HG03575 (cell line): ENCODE results near the gene MUC20.
"Not testable (repeated sequence)": the region's sequence is repeated elsewhere in the genome, so short reads cannot be mapped to it uniquely, and the experiment has no call there.

Experiments used
- ATAC-seq: cut with Tn5 transposase; IDR thresholded peaks from one replicate; pipeline ENCODE4 v1.9.1; 2021; ENCODE audit not compliant: unreplicated experiment, insufficient number of reproducible peaks, low FRiP score; ENCODE audit errors: extremely low read depth

The MUC20 gene

DNA sequence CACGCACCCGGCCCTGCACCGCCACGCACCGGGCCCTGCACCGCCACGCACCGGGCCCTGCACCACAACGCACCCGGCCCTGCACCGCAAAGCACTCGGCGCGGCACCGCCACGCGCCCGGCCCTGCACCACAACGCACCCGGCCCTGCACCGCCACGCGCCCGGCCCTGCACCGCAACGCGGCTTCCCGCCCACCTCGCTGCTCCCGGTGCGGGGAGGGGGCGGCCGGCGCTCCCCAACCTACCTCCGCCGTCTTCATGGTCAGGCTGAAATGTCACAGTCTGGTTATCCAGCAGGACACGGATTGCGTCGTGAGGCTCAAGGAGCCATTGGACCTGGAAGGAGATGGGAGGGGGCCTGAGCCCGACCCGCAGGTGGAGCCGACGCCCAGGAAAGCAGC is 41.8 kb downstream of the MUC20 start:
- no peak for ATAC-seq

DNA sequence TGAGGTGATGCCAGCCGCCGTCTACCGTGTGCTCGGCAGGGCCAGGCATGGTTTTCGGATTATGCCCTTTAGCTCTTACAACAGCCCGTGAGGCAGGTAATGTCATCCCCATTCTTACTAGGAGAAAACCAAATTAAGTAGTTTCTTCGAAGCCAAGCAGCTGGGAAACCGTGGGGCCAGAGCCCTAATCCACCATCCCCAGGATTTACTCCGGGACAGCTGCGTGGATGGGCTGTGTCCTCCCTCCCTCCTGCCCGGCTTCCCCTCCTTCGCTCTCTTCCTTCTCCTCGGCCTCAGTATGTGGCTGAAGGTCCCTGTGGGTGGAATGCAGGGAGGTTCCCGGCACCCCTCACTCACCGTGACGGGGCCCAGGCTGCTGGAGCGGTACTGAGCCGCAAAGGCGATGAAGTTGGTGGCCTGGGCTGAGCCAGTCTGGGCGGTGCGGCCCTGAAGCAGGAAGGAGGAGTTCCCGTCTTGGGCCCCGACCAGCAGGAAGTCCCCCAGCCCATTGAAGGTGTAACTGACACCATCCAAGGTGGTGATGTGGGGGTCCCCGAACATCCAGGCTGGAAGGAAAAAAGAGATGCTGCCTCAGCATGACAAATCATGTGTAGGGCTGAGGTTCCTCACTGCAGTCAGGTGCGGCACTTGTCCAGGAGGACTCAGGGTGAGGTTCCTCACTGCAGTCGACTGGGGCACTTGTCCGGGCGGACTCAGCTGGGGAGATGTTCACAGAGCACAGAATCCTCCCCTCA is 42.5 kb downstream of the MUC20 start:
- no peak for ATAC-seq

DNA sequence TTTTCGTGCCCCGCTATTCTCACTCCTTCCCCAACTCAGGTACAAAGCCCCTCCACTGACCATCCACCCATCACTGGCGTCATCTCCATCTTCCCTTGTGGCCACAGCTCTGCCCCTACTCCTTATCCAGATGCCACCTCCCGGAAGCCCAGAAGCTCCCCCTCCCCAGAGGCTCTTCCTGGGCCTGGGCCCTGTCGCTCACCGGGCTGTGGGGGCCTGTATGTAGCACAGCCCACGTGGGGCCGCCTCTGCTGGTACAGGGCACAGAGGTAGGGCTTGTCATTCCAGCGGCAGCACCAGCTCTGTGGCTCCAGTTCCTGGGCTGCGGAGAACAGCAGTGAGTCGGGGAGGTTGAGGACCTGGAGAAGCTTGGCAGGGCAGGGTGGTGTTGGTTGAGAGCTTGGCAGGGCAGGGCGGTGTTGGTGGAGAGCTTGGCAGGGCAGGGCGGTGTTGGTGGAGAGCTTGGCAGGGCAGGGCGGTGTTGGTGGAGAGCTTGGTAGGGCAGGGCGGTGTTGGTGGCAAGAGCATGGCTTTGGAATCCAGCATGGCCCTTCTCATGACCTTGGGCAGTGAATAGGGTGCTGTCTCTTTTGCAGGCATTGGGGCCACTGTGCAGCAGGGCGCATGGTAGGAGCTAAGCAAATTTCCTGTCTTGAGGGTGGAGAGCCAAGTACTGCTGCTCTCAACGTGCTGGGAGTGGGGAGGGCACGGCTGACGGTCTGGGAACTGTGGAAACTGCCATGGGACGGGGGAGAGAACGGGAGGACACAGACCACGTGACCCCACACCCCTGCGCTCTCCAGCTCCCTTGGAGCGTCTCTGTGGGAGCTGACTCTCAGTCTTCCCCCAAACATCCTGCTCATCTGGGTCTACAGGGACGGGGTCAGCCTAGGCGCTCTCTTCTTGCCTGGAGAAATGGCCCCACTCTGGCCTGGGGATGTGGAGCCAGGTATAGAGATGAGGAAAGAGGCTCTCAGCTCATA is 43.4 kb downstream of the MUC20 start:
- no peak for ATAC-seq

DNA sequence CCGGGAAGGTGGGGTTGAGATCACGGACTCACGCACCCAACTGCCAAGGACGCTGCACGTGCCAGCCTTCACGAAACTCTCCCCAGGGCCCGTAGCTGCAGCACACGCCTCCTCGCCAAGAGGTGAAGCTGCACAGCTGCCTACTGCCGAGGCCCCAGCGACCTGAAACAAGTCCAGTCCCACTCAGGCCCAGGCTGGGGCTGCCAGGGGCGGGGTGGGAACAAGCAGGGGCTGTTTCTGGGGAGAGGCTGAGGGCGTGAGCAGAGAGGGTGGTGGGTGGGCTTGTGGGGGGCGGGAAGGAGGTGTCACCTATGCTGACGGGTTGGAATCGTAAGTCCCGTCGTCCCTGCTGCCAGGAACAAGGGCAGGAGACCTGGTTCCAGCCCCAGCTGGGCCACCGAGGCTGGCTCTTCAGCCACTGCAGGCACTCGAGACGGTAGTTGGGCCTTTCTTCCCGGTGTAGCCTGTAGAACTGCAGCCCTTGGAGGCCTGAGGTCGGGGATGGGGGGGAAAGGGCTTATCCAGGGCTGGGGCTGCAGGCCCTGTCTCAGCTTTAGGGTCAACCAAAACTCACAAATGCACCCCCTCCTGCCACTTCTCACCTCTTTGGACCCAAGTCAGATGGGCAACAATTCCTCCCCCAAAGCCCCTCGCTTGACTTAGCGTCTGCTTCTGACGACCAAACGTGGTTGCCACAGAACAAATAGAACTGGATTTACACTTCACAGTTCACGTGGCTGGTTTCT is 44.4 kb downstream of the MUC20 start:
- no peak for ATAC-seq

DNA sequence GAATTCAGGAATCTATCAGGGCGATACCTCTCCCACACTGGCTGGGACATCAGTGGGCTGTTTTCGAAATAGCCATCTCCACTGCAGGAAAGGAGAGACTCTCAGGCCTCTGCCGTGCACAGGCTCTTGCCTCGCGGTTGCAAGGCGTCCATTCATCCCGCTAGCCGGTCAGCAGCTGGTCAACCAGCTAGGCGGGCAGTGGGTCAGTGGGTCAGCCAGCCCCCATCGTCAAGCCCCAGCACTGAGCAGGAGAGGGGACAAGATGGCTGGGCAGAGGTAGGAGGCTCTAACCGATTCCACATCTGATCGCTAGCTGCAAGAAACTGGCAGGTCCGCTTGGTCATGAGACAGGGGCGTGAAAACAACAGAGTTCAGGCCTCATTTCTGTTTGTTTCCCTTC is 45.9 kb downstream of the MUC20 start:
- ATAC-seq: no peak

DNA sequence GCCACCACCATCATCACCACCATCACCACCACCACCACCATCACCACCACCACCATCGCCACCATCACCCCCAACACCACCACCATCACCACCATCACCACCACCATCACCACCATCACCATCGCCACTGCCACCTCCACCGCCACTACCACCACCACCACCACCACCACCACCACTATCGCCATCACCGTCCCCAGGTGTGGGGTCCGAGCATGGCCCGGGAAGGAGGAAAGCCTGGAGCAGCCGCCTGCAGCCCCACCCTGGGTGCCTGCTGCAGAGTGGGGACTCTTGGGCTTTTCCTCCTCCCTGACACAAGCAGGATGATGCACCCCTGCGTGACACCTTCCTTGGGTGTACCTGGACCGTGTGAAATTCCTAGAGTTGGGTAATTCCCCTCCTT is 47.0 kb downstream of the MUC20 start:
- ATAC-seq: no peak

DNA sequence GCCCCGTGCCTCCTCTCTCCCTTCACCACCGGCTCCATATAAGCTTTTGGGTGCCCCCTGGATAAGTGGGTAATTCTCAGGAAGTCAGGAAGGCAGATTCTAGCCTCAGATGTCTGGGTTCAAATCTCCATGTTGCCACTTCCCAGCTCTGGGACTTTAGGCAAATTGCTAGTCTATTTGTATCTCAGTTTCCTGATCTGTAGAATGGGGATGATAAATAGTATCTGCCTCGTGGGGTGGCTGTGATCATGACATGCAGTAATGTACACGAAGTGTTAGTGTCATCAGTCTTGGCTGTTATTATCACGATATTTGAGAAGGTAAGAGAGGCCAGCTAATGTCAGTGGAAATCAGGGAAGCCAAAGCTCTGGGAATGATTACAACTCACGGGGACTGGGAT is 47.6 kb downstream of the MUC20 start:
- ATAC-seq: no peak

DNA sequence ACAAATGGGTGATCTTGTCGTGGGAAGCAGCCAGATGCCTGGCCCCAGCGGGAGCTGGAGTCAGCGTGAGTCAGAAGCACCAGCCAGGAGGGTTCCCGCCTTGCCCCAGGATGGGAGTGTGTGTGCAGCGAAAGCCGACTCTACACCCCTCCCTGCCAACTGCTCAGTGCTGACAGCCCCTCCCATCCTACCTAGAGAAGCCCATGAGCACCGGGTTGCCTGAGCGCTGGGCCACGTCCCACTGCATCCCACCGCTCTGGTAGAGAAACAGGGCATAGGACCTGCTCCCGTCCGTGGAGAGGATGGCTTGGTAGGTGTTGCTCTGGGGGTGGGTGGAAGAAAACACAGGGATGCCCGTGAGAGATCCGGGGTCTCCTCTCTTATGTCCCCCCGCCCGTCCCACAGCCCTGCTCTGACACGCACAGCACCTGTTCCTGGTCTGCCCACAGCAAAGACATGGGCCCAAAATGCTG is 48.1 kb downstream of the MUC20 start:
- no peak for ATAC-seq

DNA sequence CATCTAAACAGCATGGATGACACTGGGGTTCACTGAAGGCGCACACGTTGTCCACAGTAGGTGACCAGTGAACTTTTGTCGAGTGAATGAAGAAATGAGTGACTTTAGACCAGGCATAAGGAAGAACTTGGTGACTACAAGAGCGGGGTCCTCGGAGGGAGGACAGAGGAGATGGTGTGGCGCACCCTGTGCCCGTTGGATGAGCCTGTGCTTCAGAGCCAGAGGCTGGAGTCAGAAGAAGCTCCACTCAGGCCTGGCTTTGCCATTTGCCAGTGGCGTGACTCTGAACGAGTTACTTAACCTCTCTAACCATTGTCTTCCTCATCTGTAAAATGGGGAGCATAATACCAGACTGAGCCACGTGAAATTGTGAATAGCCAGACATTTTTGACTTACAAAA is 48.8 kb downstream of the MUC20 start:
- no peak for ATAC-seq

DNA sequence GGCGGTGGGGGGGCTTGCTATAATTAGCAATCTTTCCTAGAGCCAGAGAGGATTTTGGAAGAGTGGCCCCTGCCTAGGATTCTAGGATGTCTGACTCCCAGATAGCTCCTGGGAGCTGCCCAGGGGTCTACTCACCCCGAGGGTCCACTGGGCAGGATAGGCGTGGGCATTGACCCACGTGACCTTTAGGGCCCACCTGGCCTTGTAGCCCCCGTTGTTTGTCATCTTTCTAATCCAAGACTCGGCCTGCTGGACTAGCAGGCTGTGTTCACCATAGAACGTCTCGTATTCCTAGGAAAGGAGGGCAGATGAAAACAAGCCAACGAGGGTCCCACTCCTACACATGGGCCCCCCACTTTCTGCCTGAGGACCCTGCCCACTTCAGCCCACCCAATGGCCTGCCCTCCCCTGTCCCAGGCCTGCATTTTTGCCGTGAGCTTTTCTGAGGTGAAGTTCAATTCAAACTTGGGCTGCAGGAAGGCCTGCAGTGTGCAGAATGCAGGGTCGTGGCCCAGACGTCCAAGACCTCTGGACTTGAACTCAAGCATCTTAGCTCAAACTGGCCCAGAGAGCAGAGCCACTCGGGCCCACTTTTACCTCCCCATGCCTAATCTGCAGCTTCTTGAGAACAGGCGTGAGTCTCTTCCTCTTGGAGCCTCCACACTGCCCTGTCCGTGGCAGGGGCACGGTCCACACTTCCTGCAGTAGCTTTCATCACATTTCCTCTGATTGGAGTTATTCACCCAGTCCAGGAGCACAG is 49.5 kb downstream of the MUC20 start:
- no peak for ATAC-seq

DNA sequence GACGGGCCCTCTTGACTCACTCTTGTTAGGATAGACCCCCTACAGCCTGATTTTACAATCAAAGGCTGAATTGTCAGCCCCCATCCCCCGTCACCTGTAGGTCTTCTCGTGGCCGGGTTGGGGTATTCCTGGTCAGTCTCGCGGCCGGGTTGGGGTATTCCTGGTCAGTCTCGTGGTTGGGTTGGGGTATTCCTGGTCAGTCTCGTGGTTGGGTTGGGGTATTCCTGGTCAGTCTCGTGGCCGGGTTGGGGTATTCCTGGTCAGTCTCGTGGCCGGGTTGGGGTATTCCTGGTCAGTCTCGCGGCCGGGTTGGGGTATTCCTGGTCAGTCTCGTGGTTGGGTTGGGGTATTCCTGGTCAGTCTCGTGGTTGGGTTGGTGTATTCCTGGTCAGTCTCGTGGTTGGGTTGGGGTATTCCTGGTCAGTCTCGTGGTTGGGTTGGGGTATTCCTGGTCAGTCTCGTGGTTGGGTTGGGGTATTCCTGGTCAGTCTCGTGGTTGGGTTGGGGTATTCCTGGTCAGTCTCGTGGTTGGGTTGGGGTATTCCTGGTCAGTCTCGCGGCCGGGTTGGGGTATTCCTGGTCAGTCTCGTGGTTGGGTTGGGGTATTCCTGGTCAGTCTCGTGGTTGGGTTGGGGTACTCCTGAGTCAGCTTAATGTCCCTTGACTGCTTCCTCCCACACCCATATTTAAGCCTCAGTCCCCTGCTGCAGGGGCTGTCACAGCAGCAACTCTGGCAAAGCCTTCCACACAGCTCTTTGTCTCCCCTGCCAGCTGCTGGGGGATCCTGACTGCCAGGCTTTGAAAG is 50.3 kb downstream of the MUC20 start:
- not testable (repeated sequence) for ATAC-seq

DNA sequence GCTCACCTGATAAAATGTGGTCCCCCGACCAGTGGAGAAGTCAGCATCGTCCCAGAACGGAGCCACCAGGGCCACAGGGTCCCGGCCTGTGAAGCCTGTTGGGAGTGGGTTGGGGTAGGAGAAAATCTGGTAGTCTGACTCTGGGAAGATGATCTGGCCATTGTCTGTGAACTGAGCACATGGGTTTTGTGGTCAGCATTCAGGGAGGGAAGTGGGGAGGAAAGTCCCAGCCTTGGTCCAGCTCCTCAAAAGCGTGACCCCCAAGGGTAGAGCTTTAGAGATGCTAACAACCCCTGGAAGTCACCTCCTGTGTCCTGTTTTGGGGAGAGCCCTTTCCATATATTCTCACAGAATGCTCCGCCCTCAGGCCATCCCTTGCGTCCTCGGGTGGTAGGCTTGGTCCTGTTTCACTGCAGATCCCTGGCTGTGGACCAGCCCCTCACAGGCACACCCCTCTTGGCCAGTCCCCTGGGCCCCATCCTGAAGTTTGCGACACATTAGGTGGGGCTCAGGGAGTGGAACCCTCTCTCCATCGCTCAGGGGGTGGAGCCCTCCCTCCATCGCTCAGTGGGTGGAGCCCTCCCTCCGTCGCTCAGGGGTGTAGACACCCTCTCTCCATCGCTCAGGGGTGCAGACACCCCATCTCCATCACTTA is 51.0 kb downstream of the MUC20 start:
- no peak for ATAC-seq

DNA sequence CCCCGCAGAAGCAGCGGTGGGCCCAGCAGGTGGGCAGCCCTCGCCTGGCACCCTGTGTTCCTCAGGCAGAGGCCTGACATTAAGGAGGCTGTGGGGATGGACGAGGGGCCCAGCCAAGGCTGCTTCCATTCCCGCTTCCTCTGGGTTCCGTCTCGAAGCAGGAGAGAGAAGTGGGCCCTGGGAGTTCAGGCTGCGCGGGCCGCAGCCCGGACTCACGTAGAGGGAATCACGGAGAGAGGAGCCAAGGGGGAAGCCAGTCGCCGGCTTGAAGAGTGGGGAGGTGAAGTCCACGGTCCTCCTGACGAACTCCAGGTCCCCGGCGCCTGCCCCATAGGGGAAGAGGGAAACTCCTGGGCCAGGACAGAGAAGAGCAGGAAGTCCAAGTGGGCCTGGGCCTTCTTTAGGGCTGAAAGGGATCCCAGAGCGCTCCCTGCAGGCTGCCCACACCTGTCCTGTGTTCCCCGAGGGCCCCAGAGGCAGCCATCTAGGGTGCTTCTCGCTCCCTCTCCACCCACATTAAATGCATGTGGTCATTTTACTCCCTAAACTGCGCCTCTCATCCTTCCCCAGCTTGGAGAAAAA is 53.3 kb downstream of the MUC20 start:
- no peak for ATAC-seq

DNA sequence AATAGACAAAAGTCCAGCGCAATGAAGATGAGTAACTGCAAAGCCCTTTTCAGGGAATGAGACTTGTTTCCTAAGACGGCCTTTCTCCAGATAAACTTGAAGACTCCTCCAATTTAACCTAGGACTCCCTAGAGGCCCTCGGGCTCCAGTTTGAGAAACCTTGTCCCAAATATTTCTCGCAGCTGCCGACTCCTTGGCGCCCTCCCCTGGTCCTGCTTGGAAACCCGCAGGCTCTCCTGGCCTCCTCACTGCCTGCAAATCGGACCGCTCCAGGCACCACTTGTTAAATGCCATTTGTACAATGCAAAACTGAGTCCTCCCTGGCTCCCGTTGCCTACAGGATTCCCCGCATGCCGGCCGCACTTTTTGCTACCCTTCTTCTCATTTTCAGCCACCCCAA is 54.1 kb downstream of the MUC20 start:
- no peak for ATAC-seq

DNA sequence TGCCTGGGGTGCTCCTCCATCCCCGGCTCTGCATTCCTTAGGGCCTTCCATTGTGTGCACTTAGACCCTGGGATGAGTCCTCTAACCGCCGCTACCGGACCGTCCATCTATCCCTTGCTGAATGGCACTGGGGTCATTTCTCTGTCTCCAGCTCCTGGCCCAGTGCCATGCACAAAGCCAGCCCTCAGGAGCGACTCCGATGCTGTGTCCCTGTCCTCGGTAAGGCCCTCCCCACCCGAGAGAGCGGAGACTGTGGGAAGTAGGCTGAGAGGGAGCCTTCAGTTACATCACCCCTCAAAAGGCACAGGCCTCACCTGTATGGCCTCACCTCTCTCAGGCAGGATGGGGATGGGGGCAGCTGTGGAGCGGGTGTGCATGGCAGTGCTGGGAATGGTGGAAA is 57.2 kb downstream of the MUC20 start:
- ATAC-seq: no peak

DNA sequence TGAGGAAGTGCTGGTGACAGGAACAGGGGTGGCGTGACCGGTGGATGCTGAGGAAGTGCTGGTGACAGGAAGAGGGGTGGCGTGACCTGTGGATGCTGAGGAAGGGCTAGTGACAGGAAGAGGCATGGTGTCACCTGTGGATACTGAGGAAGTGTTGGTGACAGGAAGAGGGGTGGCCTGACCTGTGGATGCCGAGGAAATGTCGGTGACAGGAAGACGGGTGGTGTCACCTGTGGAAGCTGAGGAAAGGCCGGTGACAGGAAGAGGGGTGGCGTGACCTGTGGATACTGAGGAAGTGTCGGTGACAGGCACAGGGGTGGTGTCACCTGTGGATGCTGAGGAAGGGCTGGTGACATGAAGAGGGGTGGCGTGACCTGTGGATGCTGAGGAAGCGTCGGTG is 60.5 kb downstream of the MUC20 start:
- ATAC-seq: not testable (repeated sequence)
